NCI-H69 (cell line): ENCODE measurements around the gene COL20A1.

Experiments
- DNase-seq: peaks from one replicate; lab custom pipeline; 2025; lab: John Stamatoyannopoulos, UW

The COL20A1 gene

GRCh38 chr20:63278661-63279060 is 14.3 kb upstream of the COL20A1 start:
- no peak for DNase-seq

DNA sequence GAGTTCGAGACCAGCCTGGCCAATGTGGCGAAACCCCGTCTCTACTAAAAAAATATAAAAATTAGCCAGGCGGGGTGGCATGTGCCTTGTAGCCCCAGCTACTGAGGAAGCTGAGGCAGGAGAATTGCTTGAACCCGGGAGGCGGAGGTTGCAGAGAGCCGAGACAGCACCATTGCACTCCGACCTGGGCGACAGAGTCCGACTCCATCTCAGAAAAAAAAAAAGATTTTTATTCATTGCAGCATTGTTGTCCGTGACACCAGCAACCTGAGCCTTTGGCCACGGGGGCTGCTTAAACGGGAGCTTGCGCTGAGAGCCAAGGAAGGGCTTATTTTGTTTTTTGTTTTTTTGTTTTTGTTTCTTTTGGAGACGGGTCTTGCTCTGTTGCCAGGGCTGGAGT is 13.1 kb upstream of the COL20A1 start:
- no peak for DNase-seq

DNA sequence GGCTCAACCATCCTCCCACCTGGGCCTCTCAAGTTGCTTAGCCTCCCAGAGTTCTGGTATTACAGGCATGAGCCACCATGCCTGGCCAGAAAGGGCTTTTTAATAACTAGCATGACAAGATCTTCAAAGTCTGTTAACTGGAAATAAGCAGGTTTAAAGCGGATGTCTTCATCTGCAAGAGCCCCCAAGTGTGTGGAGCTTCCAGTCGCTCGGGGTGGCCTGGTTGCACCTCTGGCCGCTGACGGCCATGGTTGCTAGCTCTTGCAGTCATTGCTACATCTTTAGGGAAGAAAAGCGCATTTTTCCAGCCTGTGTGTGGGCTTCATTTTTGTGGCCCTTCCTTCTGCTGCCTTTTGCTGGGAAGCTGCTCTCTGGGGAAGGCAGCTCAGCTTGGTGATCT is 12.6 kb upstream of the COL20A1 start:
- no peak for DNase-seq

DNA sequence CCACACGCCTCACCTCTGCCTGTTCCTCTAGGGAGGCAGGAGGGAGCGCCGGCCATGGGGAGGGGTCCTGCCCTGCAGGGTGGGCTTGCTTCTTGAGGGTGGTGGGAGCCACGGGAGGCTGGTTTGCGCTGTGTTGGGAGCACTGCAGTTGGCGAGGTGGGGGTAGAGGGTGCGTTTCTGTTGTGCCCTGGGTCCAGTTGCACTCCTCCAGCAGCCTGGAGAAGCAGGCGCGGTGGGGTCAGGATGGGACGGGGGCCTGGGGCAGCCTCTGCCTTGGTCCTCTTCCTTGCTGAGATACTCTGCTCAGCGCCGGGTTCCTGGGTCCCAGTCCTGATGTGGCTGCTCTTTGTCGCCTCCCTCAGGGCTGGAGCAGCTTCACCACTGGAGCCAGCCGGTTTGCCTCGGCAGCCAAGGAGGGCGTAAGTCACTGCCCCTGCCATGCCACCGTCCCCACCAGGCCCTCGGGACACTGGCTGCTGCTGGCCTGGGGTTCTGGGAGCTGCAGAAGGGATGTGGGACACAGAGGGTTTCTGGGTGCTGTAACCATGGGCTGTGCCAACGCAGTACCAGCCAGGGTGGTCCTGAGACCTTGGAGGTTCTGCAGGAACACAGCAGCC is 11.9 kb upstream of the COL20A1 start:
- DNase-seq: peak; percentile 3

GRCh38 chr20:63281742-63282665 is 11.0 kb upstream of the COL20A1 start:
- DNase-seq: no peak

DNA sequence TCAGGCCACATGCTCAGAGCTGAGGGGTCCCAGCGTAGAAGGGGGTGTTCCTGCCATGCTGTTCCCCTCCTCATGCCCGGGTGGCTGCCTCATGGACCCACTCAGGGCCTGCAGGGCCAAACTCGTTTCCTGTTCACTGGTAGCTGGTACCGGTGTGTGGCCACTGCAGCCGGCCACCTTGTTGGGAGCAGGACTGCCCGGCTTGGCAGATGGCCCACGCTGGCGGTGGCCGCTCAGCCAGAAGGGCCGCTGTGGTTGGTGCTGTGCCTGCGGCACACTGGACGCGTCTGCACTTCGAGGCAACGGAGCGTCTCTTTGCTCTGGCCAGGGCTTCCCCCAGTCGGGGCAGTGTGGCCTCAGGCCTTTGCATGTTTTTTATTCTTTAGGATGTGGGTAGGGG is 10.0 kb upstream of the COL20A1 start:
- DNase-seq: no peak

DNA sequence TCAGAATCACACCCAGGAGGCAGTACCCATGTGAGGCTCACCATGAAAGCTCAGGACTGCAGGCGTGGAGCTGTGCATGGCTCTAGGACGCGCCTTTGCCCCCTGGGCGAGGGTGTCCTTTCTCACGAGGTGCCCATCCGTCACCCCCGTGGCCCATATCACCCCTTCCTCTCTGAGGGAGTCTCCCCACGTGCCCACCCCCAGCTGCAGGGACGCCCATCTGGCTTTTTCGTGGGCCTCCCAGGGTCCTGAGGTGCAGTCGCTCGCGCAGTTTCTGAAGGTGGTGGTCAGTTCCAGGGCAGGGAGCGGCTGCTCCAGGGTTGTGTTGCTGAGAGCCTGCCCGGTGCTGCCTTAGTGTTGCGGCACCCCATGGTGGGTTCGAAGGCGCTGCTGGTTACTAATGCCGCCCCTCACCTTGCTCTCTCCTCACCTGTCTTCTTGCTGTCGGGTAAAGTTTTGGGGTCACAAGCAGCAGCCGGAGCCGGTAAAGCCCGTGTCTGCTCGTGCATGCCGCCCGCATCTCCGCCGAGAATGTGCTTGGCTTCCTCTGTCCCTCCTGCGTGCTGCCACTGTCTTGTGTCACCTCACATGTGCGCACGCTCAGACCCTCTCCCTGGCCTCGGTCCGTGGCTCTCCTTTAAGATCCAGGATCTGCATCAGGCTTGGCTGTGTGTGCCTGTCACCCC is 9.4 kb upstream of the COL20A1 start:
- no peak for DNase-seq

DNA sequence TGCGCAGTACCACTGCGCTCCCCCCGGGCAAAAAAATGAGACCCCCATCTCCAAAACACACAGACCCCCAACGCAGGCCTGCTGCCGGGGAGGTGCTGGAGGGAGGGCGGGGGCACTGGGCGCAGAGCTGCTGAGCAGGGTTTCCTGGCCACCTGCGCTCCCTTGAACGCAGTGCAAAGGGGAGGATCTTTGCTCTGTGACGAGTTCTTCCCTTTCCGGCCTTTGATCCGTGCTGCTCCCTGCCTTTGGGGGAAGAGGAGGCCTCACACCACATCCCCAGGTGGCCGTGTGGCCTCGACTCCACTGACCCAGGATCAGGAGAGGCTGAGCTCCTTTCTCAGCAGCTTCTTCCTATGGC is 8.9 kb upstream of the COL20A1 start:
- DNase-seq: no peak

DNA sequence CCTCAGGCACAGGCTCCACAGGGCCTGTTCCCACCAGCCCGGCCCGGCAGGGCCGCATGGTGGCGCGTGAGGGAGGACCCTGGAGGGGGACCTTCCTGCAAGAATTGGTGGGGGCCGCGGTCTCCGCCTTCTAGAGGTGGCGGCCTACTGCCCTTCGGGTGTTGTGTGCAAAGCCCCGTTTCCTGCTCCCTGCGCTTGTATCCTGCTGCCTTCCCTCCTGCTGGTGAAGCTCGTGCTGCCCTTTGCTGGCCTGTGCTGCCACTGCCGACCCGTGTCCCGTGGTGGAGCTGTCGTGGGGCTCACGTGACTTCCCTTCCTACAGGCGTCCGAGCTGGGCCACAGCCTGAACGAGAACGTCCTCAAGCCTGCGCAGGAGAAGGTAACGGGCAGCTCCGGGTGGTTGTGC is 8.4 kb upstream of the COL20A1 start:
- no peak for DNase-seq

GRCh38 chr20:63284981-63285524 is 7.9 kb upstream of the COL20A1 start:
- DNase-seq: no peak

DNA sequence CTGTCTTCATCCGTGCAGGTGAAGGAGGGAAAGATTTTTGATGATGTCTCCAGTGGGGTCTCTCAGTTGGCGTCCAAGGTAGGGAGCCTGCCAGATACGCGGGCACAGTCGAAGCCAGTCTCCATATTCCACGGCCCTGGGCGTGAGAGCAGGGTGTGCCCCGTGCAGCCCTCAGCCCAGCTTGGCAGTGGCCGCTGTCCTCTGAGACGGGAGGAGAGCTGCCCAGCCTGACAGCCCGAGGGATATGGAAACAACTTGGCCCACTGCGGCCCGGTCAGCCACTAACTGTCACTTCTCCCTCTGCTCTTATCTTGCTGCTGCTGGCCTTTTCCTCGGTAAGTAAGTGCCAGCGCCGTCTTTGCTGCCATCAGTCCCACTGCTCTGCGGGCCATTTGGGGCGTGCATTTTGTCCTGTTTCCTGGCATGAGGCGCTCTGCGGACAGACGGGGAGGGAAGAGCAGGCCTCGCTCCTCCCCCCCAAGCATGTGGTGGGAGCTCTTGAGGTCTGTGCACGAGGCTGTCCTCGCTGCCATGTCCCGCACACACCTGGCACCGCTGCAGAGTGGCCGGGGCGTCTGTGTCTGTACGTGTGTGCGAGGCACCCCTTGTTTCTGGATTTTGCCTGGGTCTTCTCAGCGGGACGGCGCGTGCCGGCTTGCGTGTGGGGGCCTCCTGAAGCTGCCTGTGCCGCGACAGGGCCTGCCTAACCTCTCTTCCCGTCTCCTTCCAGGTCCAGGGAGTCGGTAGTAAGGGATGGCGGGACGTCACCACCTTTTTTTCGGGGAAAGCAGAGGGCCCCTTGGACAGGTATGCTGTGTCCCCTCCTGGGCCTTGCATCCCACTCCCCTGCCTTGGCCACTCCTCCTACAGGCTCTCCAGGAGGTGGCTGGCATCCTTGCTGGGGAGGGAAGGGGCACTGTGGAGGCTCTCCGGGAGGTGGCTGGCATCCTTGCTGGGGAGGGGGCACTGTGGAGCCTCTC is 7.1 kb upstream of the COL20A1 start:
- DNase-seq: no peak

- DNase-seq: no peak
These were observed 5.9 kb upstream of the COL20A1 start for GRCh38 chr20:63286781-63287696.

- DNase-seq: no peak
These were observed 5.0 kb upstream of the COL20A1 start for GRCh38 chr20:63287697-63288580.

DNA sequence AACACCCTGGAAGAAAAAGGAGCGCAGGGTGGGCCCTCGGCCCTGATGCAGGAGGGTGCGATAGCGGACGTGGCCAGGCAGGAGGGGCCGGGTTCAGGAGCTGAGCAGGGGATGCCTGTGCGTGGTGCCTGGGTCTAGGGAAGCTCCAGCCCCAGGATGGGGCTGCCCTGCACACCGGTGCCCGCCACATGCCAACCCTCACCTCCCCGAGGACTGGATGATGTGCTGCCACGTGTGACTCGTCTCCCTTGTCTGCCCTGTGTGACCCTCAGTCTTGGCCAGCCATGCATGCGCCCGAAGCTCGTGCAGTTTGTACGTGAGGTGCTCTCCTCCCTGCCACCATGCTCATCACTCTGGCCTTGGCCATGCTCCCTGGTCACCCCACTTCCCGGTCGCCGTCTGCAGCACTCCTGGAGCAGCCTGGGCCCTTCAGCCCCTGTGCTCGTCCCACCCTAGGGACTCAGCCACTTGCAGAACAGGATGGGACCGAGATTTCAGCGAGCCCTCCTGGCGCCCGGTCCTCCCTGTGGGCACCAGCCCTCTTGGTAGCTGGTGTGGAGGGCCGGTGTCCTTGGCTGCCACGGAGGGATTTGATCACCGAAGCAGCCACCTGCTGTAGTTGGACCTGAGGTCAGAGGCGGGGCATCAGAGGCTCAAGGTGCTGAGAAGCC is 4.3 kb upstream of the COL20A1 start:
- DNase-seq: no peak

DNA sequence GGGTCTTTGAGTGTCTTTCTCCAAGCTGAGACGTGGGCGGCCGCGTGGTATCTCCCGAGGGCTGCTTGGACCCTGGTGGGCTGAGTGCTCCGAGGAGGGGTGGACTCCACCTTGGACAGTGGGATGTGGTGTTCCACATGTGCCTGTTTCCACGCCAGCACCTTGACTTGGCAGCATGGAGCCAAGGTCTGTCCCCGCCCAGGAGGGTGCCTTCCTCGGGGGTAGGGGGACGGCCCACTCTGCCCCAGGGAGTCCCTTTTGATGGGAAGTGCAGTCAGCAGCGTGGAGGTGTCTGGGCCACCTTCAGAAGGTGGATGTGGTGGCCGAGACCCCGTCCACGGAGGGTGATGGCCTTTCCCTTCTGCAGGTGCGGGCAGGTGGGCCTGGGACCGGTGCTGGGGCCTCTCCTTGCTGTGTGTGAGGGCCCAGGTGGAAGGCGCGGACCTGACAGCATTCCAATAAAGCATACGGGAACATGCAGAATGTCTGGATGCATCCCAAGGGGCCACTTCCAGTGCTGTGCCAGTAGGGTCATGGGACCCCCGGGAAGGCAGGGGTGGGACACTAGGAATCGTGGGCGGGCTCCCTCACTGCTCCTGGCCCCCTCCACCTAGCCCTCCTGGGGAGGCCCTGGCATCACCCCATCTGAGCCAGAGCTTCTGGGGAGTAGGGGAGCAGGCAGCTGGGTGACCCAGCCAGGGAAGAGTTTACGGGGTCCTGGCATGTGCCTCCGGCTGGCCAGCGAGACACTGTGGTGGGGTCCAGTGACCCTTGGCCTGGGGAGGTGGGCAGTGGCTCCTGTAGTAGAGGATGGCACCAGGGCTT is 3.5 kb upstream of the COL20A1 start:
- no peak for DNase-seq

DNA sequence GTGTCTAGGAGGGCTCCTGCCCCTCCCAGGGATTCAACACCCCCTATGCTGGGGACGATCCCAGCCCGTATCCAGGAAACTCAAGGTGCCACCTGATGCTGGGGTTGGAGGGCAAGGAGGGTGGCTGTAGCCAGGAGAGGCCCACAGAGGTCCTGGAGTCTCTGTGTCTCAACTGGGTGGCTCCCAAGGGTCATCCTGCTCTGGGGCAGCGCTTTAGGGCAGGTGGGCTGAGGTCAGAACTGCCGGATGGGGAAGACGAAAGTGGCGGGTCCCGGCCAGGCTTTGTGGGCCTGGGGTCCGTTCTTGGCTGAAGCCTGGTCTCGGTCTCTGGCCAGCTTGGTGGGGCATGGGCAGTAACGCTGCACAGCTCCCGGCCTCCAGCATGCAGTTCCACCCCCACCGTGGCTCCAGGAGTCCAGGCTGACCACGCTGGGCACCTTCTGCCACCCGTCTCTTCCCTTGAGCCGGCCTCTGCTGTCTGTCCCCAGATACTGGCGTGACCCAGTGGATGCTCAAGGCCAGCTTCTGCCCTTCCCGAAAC is 2.8 kb upstream of the COL20A1 start:
- DNase-seq: no peak

DNA sequence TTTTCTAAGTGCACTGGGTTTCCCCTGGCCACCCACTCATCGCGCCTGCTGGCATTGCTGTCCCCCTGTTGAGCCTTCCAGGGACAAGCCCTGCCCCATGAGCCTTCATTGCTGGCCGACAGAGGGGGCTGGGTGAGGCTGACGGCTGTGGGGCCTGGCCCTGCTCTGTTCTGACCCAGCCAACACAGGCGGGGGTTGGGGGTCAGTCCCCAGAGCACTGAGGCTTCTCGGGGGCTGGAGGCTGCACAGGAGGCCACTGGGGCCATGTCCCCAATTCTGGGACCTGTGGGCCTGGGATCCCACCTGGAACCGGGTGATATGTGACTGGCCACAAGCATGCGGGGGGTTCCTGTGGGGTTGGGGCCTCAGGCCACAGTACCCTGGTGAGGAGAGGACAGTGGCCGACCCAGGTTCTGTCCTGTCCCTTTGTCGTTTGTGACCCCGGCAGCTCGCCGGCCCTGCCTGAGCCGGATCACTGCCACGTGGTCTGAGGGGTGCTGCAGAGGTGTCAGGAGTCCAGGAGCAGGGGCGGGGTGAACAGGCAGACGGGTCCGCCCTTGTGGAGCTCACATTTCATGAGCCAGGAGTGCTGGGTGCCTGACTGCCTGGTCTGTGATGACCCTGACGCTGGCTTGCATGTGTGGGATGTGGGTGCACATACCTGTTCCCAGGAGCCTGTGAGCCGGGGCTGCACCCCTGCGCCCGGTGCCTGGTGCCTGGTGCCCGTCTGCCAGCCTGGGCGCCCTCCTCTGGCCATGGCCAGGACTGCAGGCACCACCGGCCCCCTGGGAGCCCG is 2.1 kb upstream of the COL20A1 start:
- peak; percentile 27 for DNase-seq
